ENCODE measurements around the gene CMTM6. TPM values are rescaled to one million over a fixed set of nuclear protein-coding genes. Genes with fewer than 3 reads are reported as not detected.

The CMTM6 gene
- total RNA-seq, 1 donor from 2014 or later, result 69.5 TPM

- ATAC-seq, result peak in 1 of 2 donors; percentile 66
Measured at GRCh38 chr3:32544894-32545293, 42.2 kb upstream of the CMTM6 start.

DNA sequence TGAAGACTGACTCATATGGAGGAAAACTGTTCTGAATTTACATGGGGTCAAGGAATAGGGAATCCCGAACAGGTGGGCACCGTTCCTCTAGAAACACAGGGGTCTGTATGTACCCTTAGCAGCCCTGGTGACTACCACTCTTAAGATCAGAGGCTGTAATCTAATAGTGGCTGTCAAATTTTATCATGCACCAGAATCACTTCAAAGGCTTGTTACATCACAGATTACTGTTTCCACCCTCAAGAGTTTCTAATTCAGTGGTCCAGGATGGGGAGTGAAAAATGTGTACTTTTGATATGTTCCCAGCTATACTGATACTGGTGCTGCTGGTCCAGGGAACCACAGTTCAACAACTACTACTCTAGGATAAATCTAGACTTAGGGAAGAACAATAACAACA is 40.2 kb upstream of the CMTM6 start:
- ATAC-seq (no peak), DNase-seq (no peak)
- no peak overlapping the region for H3K4me3 ChIP-seq
- TF ChIP-seq, protein P1, sequence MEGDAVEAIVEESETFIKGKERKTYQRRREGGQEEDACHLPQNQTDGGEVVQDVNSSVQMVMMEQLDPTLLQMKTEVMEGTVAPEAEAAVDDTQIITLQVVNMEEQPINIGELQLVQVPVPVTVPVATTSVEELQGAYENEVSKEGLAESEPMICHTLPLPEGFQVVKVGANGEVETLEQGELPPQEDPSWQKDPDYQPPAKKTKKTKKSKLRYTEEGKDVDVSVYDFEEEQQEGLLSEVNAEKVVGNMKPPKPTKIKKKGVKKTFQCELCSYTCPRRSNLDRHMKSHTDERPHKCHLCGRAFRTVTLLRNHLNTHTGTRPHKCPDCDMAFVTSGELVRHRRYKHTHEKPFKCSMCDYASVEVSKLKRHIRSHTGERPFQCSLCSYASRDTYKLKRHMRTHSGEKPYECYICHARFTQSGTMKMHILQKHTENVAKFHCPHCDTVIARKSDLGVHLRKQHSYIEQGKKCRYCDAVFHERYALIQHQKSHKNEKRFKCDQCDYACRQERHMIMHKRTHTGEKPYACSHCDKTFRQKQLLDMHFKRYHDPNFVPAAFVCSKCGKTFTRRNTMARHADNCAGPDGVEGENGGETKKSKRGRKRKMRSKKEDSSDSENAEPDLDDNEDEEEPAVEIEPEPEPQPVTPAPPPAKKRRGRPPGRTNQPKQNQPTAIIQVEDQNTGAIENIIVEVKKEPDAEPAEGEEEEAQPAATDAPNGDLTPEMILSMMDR (IDR thresholded peaks at IDR 0.05), result no peak
- H3K4me1 ChIP-seq, result peaks cover 13% of the 10 kb centered on the region
- H3K27ac ChIP-seq, result no peak overlapping the region
- peaks cover 25% of the 10 kb centered on the region for H3K36me3 ChIP-seq
- no peaks in the 10 kb centered on the region for H3K27me3 ChIP-seq (ENCODE audit: low read depth)
- H3K9me3 ChIP-seq, result no peaks in the 10 kb centered on the region
- intact Hi-C loops (cut with DNase I), result no loop called here

More at GRCh38 chr3:32544894-32545293, 42.2 kb upstream of the CMTM6 start:
- intact Hi-C loops (cut with DNase I), result no loop called here
- Histone ChIP-seq H3K9me3 (no peaks in the 10 kb centered on the region), H3K4me1 (peaks cover 13% of the 10 kb centered on the region), H3K27me3 (ENCODE audit: low read depth) (no peaks in the 10 kb centered on the region), H3K4me3 (no peak overlapping the region), H3K36me3 (peaks cover 13% of the 10 kb centered on the region), H3K27ac (no peak overlapping the region)
- TF ChIP-seq, protein P1 (IDR thresholded peaks at IDR 0.05), result no peak
- no peak for DNase-seq

DNA sequence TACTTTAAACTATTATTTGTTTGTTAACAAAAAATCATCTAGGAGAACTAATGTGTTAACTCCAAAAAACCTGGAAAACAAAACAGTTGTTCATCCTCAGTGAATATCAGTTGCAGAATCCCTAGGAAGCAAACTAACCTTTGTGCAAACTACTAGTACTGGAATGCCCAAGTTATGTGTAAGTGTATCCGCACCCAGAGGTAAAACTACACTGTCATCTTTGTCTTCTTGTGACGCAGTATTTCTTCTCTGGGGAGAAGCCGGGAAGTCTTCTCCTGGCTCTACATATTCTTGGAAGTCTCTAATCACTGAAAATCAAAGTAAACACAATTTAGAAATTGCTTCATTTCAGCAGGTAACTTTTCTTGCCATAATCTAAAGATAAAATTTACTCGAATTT is 38.2 kb upstream of the CMTM6 start:
- peaks cover 32% of the 10 kb centered on the region for H3K36me3 ChIP-seq
- intact Hi-C loops (cut with DNase I), result no loop called here
- no peak for DNase-seq
- no peak for ATAC-seq
- H3K9me3 ChIP-seq, result no peaks in the 10 kb centered on the region
- peaks cover 13% of the 10 kb centered on the region for H3K4me1 ChIP-seq
- no peak overlapping the region for H3K27ac ChIP-seq
- no peaks in the 10 kb centered on the region for H3K27me3 ChIP-seq (ENCODE audit: low read depth)
- TF ChIP-seq, protein P1 (IDR thresholded peaks at IDR 0.05), result no peak
- no peak overlapping the region for H3K4me3 ChIP-seq

DNA sequence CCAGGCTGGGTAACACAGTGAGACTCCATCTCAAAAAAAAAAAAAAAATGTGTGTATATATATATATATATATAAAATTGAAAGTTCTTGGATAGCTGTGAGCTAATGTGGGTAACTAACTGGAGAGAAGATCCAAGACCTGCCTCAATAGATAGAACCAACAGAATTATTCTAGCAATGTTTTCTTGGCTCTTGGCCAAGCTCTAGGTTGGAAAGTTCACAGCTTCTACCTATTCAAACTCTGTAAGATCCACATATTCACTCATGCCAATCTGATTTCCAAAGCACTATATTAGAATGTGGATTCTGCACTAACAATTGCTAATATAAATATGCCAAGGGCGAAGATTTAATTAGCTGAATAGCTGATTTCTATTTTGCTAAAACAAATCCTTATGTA is 29.8 kb upstream of the CMTM6 start:
- Histone ChIP-seq H3K27ac (no peak overlapping the region), H3K36me3 (peaks cover 88% of the 10 kb centered on the region), H3K27me3 (ENCODE audit: low read depth) (no peaks in the 10 kb centered on the region), H3K4me1 (no peaks in the 10 kb centered on the region), H3K4me3 (no peak overlapping the region), H3K9me3 (no peaks in the 10 kb centered on the region)
- TF ChIP-seq, protein P1 (IDR thresholded peaks at IDR 0.05), result no peak
- ATAC-seq (no peak), DNase-seq (no peak)
- intact Hi-C loops (cut with DNase I), result no loop called here

DNA sequence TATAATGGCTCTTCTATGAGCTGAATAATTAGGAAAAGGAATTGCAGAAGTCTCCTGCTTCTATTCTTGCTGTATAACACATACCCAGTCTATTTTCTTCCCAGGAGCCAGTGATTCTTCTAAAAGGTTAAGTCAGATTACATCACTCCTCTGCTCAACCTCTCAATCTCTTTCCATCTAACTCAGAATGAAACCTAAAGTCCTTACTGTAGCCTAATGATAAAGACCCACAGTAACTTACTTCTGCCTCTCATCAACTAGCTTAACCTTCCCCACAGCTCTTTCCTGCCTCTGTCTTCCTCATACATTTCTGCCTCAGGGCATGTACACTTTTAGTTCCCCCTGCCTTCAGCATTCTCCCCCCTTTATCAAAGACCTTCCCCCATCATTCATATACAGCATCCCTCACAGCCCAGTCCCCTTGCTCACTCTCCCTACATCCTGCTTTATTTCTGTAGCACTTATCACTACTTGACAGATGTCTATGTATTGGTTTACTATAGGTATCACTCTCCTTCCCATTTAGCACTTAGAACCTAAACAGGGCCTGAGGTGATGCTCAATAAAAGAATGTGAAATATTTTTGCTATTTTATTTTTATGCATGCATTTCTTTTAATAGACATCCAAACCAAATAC is 28.5 kb upstream of the CMTM6 start:
- DNase-seq (no peak), ATAC-seq (no peak)
- intact Hi-C loops (cut with DNase I), result no loop called here
- H3K4me1 ChIP-seq, result no peaks in the 10 kb centered on the region
- no peaks in the 10 kb centered on the region for H3K9me3 ChIP-seq
- TF ChIP-seq, protein P1 (IDR thresholded peaks at IDR 0.05), result no peak
- H3K4me3 ChIP-seq, result no peak overlapping the region
- no peaks in the 10 kb centered on the region for H3K27me3 ChIP-seq (ENCODE audit: low read depth)
- peaks cover 95% of the 10 kb centered on the region for H3K36me3 ChIP-seq
- H3K27ac ChIP-seq, result no peak overlapping the region
